OCI-LY7 (cell line): ENCODE results near the gene PCDHGB7.

ENCODE experiments used
- EZH2phosphoT487 ChIP-seq: fragments of 200-600 bp; sonication (generic); IDR thresholded peaks from 2 replicates; pipeline ENCODE4 v1.6.1; 2018; ENCODE audit warnings: low read depth, borderline replicate concordance, mild to moderate bottlenecking, mixed run types, antibody characterized with exemption, low read length, moderate library complexity, mixed read lengths
- TF ChIP-seq, protein P1 (sequence below): fragments of 200-600 bp; sonication (generic); conservative IDR thresholded peaks from 2 replicates; pipeline ENCODE4 v1.5.1; 2014; ENCODE audit warnings: mild to moderate bottlenecking, antibody characterized with exemption, low read length, moderate library complexity, mixed read lengths

DNA sequence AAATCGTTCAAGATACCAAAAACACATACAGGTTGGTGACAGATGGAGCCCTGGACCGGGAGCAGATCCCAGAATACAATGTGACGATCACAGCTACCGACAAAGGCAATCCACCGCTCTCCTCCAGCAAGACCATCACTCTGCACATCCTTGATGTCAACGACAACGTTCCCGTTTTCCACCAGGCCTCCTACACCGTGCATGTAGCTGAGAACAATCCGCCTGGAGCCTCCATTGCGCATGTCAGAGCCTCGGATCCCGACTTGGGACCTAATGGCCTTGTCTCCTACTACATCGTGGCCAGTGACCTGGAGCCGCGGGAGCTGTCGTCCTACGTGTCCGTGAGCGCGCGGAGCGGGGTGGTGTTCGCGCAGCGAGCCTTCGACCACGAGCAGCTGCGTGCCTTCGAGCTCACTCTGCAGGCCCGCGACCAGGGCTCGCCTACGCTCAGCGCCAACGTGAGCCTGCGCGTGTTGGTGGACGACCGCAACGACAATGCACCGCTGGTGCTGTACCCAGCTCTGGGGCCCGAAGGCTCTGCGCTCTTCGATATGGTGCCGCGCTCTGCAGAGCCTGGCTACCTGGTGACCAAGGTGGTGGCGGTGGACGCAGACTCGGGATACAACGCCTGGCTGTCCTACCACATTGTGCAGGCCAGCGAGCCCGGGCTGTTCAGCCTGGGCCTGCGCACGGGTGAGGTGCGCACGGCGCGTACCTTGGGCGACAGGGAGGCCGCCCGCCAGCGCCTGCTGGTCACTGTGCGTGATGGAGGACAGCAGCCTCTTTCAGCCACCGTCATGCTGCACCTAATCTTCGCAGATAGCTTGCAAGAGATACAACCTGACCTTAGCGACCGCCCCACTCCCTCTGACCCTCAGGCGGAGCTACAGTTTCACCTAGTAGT, 45.7 kb upstream of the PCDHGB7 start:
- TF ChIP-seq, protein P1, sequence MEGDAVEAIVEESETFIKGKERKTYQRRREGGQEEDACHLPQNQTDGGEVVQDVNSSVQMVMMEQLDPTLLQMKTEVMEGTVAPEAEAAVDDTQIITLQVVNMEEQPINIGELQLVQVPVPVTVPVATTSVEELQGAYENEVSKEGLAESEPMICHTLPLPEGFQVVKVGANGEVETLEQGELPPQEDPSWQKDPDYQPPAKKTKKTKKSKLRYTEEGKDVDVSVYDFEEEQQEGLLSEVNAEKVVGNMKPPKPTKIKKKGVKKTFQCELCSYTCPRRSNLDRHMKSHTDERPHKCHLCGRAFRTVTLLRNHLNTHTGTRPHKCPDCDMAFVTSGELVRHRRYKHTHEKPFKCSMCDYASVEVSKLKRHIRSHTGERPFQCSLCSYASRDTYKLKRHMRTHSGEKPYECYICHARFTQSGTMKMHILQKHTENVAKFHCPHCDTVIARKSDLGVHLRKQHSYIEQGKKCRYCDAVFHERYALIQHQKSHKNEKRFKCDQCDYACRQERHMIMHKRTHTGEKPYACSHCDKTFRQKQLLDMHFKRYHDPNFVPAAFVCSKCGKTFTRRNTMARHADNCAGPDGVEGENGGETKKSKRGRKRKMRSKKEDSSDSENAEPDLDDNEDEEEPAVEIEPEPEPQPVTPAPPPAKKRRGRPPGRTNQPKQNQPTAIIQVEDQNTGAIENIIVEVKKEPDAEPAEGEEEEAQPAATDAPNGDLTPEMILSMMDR: no peak
- TF ChIP-seq EZH2phosphoT487: no peak
